Stimulated activated CD8-positive, alpha-beta memory T cell treated with anti-CD3 and anti-CD28 coated beads, Interleukin-2, amount 100 ng/mL, for 48 hours (primary cell): ENCODE measurements around the gene ALOXE3.

ENCODE experiments used
- DNase-seq, 2 donors: peaks; one replicate each; pipeline ENCODE4 v3.0.0-alpha.2; 2020; ENCODE audit warnings: low read depth in 2 of 2

ALOXE3 gene

DNA sequence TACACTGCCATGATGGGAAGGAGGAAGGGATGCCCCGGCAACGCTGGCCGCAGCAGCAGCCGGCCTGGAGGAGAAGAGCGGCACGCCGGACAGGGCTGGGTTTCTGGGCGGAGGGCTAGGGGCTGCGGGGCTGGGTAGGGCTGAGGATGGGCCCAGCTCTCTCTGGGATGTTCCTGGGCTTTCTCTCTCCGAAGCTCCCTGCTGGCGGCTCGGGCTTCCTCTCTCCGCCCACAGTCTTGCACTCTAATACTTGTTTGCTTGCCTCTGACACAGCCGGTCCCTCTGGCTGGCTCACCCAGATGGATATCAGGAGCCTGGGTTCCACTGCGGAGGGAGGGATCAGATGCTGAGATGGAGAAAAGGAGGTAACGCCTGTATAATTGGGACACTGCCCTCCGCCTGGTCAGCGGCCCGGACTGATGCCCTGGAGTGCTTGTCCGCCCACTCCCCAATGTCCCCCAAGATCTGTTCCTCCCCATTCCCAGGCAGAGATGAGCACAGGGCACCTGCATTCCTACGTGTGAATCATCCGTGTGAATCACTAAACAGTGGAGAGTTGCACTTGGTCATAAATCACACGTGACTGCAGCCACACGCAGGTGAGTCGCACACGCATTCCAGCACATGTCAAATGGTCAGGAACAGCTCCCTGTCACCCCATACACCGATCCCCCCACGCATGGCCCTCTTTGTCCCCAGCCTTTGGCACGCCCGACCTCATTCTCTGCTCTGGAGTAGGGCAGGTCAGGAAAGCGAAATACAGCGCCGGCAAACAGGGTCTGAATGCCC lies at the start of gene ALOXE3:
Gene ALOXE3 (minus strand): TSS at position 535 of the 789 bp plus-strand sequence. CDS start 524 bp downstream, at position 11.
- DNase-seq = no peak

DNA sequence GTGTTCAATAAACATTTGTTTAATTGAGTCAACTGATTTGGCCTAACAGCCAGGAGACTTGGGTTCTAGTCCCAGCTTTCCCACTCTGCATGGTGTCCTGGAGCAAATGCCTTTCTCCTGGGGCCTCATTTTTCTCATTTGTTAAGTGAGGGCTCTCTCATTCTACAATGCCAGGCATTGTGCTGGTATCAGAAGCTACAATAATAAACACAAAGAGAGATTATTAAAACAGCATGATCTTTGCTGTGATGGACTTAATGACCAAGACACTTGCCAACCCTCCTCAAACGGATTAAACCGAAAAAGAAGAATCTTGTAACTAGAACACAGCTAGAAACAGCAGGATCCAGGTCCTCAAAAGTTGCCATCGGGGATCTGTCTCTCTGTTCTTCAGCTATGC lies 49.2 kb upstream of the ALOXE3 start:
- no peak for DNase-seq

GRCh38 chr17:8166731-8167130 lies 48.4 kb upstream of the ALOXE3 start:
- no peak for DNase-seq

DNA sequence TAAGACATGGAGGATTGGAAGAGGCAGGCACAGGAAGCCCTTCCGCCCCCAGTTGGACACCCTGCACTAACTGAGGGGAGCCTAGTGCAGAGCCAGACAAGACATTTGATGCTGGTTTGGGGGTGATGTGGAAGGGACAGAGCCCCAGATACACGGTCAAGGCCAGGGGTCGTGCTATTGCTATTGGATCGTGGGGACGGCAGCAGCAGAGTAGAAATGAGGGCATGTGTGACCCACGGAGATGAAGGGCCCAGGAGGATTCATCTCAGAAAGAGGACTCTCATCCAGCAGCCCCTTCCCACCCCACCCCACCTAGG lies 46.5 kb upstream of the ALOXE3 start:
- DNase-seq = no peak

DNA sequence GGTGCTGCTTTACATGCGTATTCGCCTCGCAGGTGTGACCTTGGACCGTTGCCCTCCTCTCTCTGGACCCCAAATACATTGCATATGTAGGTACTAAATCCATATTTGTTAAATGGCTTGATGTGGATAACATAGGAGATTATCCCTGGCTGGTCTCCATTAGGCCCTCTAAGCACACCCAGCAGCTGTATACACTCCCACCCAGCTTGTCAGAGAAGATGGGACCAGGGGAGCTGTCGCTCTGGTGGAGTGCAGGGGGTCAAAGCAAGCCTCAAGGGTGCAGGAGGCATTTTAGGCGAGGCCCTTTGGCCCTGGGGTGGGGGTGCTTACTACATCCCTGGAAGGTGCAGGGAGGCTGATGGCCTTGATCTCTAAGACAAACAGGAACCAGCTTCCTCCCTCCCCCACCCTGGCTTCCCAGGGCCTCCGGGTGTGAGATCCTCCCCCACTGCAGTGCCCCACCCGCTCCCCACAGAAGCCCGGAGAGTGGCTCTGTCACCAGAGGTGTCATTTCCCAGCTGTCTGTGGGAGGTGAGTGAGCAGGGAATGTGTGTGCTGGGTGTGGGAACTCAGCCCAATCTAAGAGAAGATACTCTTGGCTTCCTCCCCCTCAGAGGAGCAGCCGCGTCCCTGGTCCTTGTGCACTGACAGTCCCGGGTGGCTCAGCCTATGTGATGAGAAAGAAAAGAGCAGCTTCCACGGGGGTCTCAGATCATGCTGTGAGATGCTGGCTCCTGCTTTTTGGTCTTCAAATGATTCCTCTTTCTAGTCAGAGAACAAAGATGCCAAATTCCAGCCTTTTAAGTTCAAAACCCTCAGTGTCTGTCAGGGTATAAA lies 45.9 kb upstream of the ALOXE3 start:
- peak in 1 of 2 donors; percentile 73 for DNase-seq

GRCh38 chr17:8162997-8163977 lies 45.0 kb upstream of the ALOXE3 start:
- DNase-seq = no peak

DNA sequence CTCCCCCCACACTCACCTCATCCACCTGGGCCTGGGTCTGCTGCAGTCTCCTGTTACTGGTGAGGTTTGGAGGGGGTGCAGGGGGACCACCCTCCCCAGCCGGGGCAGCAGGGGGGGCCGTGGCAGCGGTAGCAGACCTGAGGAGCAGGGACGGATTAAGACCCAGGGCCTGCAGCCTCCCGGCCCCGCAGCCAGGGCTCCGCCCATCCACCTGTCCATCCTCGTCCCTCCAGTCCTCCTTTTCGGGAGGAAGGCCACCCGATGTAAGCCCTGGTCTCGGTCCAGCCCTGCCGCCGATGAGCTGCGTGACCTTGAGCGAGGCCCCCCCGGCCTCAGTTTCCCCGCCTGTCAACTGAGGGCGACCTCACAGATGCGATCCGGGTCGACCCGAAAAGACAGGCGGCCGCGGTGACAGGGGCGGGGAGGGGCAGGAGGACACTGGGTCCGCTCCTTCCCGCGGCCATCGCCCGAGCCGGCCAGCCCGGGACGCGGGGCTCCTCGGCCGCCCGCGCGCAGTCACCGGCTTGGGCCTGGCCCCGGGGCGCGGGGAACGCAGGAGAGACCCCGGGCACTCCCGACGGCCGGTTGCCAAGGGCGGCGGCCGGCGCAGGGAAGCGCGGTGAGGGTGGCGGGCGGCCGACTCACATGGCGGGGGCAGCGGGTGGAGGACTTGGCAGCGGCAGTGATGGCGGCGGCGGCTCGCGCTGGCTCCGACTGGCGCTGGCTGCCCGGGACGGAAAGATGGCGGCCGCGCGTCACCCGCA lies 44.1 kb upstream of the ALOXE3 start, which contains the start of gene VAMP2:
Gene VAMP2 (minus strand): TSS at position 716 of the 764 bp plus-strand sequence. CDS start 69 bp downstream, at position 647.
- DNase-seq = peak; percentile 71 to 78

DNA sequence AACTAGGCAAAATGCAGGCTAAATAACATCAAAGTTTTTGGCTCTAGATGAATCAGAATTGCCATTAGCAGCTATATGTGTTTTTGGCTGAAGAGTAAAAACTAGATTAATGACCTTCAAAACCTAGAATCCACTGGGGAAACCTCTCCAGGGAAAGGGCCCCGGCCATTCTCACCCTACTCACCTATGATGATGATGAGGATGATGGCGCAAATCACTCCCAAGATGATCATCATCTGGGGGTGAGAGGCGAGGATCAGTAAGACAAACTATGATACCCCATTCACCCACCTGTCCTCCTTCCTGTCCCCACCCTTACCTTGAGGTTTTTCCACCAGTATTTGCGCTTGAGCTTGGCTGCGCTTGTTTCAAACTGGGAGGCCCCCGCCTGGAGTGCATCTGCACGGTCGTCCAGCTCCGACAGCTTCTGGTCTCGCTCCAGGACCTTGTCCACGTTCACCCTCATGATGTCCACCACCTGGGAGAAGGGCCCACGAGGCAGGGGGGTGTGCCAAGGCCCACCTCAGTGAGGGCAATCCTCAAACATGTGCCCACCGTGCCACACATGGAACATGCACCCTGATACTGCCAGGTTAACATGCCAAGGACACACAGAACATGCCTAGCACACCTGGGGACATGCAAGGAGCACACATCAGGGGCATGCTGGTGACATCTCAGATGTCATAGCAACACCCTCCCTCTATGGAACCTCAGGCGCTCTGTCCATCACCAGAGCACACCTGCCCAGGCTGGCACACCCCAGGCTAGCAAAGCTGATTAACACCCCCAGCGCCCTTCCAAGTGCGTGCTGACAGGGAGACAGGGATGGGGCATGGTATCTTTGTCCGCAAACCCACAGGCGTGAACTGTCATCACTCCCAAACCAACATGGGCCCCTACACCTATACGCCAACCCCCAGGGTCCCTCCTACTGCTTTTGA lies 43.2 kb upstream of the ALOXE3 start:
- no peak for DNase-seq

DNA sequence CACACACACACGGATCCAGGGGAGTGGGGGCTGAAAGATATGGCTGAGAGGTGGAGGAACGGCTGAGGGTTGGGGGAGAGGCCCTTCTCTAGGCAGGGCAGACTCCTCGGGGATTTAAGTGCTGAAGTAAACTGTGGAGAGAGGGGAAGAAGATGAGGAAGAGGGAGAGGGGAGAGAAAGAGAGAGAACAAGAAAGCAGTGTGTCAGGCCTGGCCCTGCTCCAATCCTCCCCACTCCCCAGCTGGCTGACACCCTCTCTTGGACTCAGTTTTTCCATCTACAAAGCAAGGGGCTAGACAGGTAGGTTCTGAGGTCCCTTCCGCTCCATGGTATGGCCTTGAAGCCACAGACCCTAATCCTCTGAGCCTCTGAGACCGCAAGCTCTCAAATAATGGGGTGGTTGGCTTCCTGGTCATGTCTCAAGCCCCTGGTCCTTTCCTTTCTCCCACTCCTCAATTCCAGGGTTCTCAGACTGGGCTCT lies 42.5 kb upstream of the ALOXE3 start:
- DNase-seq = no peak

GRCh38 chr17:8160224-8160577 lies 41.9 kb upstream of the ALOXE3 start:
- DNase-seq = no peak

- no peak for DNase-seq
These were observed 41.3 kb upstream of the ALOXE3 start for GRCh38 chr17:8159459-8160223.

DNA sequence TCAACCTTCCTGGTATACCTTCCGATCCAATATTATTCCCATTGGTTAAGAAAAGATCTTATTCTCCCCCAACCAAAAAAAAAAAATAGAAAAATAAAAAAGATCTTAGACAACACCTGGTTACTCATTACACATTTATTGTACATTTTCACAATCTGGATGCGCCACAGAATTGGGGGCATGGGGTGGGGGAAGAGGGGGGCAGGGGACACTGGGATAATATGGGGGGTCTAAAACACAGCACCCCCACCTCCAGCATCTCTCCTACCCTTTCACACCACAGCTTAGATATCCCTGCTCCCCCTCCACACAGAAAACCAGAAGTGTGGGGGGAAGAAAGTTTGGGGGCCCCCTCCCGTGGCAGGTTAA lies 40.7 kb upstream of the ALOXE3 start:
- no peak for DNase-seq

DNA sequence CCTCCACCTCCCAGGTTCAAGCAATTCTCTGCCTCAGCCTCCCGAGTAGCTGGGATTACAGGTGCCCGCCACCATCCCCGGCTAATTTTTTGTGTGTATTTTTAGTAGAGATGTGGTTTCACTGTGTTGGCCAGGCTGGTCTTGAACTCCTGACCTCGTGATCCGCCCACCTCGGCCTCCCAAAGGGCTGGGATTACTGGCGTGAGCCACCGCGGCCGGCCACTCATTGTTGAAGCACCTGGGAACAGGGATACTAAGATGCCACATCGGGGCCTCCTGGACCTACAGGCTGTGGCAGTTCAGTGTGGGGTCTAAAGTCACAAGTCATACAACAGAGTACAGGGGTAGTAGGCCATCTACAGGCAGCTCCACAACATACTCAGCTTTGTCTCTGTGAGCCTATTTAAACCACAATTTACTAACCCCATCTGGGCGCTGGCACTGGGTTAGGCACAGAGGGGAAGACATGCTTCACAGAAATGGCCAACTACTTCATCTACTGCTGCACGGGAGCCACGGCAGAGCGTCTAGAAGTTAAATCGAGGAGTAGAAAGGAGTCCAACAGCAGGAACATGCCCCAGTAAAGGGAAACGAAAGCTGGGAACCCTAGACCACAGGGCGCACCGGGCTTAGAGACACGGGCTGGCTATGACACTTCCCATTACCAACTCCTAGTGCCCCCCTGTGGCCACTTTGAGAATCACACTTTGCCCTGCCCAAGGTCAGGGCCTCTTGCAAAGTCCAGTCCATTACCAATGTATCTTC lies 40.1 kb upstream of the ALOXE3 start:
- DNase-seq = peak; percentile 78 to 88

DNA sequence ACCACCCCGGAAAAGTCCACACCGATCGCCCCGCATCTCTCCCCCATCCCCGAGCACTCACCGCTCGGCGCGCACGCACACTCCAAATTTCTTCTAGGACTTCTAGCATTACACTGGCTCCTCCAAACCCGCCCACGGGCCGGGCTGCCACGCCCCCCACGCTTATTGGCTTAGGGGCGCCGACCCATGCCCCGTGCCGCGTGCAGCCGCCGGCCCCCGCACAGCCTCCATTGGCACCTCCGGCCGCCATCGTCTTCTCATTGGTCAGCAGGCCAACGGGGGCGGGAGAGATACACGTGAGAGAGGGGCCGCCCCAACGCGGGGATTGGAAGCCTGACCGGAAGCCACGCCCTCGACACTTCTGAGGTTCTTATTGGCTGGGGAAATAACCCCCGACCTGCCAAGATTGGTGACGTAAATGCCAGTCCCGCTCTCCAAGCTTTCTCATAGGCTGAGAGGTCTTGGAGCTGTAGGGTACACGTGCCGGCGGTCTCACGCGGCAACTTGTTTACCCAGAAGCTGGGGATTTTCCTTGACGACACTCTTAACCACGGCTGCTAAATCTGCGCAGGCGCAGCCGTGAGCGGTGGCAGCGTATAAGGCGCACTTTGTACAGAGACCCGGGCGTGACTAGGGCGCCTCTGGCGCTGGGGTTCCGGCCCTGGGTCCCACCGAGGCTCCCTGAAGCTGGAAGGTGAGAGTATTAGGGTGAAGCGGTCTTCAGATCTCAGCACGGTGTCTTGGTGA lies 38.1 kb upstream of the ALOXE3 start:
- peak; percentile 100 for DNase-seq

DNA sequence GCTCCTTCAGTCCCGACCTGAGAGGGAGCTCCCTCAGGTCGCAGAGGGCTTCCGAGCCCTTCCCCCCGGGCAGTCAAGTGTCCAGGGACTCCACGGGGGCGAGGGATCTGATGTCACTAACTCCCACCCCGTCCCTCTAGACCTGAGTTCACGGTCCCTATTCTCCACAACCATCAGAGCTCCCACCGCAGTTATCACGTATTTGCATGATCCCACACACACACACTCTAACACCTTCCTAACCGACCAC lies 37.6 kb upstream of the ALOXE3 start:
- no peak for DNase-seq

DNA sequence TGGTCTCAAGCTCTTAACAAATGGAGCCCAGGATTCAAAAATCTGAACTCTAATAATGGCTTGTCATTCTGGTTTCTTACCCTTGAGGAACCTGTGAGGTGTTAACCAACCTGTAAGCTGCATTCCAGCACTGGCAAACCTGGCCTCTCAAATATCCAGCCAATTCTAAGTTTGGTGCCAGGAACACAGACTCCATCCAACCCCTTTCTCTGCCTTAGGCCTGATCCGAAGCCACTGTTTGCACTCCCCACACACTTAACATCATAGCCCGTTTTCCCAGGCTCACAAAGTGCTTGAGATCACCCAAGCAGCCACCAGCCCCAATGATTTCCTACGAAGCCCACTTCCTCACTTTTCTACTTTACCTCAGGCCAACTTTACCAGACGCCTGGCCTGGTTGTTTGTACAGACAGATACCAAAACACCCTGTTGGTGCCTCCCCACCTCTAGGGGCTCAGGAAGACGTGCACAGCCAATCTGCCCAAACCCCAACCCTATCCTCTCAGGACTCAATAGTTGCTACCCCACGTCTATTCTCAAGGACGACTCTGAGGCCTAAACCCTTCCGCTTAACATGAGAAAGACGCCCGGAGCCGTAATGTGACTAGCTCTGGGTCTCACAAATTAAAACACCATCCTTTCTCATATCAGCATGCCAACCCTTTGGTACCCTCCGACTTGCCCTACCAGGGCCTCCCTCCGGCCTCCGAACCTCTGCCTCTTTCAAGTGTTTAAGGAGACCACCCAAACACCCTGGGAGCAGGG lies 37.1 kb upstream of the ALOXE3 start:
- no peak for DNase-seq

- no peak for DNase-seq
These were observed 36.4 kb upstream of the ALOXE3 start for GRCh38 chr17:8154608-8155155.
